HG03571 (cell line): ENCODE data around the gene NSL1.

Source experiments
- ATAC-seq: cut with Tn5 transposase; IDR thresholded peaks from one replicate; pipeline ENCODE4 v1.9.1; 2021; ENCODE audit not compliant: unreplicated experiment

The NSL1 gene, protein sequence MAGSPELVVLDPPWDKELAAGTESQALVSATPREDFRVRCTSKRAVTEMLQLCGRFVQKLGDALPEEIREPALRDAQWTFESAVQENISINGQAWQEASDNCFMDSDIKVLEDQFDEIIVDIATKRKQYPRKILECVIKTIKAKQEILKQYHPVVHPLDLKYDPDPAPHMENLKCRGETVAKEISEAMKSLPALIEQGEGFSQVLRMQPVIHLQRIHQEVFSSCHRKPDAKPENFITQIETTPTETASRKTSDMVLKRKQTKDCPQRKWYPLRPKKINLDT

DNA sequence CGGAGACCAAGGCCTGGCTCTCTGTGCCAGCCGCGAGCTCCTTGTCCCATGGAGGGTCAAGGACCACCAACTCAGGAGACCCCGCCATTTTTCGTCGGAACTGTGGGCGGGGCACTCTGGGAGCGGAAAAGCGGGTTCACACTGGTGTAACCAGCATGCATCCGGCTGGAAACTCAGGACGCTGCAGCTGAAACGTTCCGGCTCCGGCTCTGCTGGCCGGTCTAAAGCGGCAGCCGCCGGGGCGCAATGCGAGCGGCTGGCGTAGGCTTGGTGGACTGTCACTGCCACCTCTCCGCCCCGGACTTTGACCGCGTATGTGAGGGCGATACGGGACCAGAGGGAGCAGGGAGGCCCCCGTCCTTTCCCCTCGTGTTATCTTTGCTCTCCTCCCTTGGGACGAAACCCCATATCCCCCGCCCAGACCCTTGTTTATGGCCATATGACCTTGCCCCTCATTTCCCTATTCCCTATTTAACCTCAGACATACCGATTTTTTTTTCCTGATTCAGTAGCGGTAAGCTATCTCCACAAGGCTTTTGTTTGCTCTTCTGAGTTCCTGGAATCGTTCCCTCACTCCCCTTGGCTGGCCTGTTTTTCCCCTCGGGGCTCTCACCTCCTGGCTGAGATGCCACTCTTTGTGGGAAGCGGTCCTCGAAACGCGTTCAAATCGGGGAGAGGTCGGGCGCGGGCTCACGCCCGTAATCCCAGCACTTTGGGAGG, at the start of gene NSL1, which contains the start of gene TATDN3:
TSS of gene NSL1 (minus strand) at position 102 of the 720 bp plus-strand sequence. CDS start at position 88, 14 bp downstream.
TSS of gene TATDN3 (plus strand) at position 219 of the 720 bp plus-strand sequence. CDS start at position 247, 28 bp downstream.
- ATAC-seq = peak; percentile 62

- no peak for ATAC-seq
These were observed 46.6 kb upstream of the NSL1 start for GRCh38 chr1:212838145-212838544.

GRCh38 chr1:212833211-212834207, 41.9 kb upstream of the NSL1 start:
- ATAC-seq = peak; percentile 85

GRCh38 chr1:212828395-212828794, 36.8 kb upstream of the NSL1 start:
- ATAC-seq = no peak

DNA sequence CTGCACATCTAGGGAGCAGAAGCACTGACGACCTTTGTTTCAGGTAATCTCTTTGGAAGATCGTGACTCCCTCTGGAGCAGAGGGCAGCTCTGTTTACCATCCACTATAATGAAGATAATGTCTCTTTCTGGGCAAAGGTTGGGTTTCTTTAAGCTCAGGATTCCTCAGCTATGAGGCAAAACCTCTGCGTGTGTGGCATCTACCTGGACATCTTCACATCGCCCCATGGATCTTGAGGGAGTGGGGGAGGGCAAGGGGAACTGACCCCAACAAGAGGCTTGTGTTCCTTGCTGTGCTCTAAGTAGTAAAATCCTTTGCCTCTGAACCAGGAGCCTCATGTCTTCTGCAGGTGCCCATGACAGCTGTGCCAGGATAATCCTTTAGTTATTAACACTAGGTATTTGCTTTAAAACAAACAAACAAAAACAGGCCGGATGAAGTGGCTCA, 36.3 kb upstream of the NSL1 start:
- ATAC-seq = no peak

DNA sequence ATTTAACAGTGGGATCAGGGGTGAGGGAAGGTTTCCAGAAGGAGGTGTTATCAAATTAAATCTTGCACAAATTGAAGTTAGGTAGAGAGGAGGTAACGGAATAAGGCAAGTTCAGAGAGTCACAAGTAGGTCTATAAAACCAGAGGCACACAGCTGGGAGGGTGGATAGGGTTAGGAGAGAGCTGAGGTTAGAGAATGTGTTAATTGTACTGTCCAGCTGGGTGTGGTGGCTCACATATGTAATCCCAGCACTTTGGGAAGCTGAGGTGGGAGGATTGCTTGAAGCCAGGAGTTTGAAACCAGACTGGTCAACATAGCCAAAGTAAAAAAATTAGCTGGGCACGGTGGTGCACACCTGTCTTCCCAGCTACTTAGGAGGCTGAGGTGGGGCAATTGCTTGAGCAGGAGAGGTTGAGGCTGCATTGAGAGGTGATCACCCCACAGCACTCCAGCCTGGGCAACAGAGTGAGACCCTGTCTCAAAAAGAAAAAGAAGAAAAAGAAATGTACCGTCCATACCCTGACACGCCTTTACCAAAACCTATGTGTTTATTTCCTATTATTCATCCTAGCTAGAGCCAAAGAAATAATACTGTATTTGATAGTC, 35.7 kb upstream of the NSL1 start:
- no peak for ATAC-seq

DNA sequence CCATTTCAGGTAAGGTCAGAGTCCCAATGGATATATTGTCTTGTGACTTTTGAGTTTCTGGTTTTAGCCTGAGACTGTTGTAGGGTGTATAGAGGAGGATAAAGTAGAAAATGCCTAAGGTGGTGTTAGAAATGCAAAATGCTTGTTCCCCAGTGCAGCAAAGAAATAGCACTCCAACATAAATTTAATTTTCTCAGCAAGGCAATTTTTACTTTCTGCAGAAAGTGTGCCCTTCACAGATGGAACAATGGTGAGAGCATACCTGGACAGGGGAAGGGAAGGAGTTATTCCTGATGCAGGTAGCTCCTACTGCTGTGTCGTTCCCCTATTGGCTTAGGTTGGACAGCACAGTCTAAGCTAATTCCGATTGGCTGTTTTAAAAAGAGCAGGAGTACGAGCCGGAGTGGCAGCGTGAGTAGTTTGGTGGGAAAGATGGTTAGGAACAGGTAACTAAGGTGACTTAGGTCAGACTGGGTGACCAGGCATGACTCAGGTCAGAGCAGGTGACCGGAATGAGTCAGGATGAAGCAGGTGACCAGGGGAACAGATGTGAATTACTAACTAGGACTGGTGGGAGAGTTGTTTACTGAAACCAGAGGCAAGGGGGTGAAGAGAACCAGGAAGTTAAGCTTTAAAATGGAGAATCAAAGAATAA, 34.3 kb upstream of the NSL1 start:
- ATAC-seq = no peak

DNA sequence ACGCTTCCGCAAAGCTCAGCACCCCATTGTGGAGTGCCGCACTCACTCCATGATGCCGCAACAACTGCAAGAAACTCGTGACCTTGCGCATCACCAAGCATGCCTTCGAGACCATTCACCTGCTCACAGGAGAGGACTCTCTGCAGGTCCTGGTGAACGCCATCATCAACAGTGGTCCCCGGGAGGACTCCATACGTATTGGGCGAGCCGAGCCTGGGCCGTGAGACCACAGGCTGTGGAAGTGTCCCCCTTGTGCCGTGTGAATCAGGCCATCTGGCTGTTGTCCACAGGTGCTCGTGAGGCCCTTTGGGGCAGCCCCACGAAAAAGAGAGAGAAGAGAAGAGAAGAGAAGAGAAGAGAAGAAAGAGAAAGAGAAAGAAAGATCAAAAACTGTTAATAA, 32.6 kb upstream of the NSL1 start:
- no peak for ATAC-seq

DNA sequence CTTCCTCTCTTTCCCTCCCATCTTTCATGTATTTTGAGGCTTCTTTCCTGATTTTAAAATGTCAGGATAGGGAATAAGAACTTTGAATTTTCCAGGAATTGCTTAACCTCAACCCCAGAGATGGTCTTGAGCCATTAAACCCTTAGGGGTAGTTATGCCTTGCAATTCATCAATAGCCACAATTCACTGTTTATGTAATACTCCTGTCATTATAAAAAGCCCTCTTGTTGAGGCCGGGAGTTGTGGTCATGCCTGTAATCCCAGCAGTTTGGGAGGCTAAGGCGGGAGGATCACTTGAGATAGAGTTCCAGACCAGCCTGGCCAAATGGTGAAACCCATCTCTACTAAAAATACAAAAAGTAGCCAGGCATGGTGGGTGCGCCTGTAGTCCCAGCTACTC, 31.4 kb upstream of the NSL1 start:
- ATAC-seq = no peak

GRCh38 chr1:212820969-212821368, 29.4 kb upstream of the NSL1 start:
- no peak for ATAC-seq

DNA sequence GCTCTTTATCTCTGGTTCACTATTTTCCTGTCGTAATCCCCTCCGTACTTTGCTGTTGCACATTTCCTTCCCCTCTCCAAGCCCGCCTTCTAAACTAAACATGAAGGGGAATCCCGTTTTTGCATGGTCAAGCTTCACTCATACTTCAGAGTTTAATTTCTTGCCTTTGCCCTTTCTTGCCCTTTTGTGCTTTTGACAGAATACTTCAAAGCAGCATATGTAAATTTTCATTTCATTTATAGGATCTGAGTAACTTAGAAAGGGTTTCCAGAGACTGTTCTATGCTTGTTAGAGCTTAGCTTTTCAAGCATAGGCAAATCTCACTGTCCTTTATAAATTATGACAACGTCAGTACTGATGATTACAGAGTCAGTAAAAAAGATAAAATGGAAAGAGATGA, 28.1 kb upstream of the NSL1 start:
- peak; percentile 57 for ATAC-seq

- ATAC-seq = no peak
These were observed 25.1 kb upstream of the NSL1 start for GRCh38 chr1:212816567-212817278.

GRCh38 chr1:212814537-212815334, 23.2 kb upstream of the NSL1 start:
- ATAC-seq = no peak

DNA sequence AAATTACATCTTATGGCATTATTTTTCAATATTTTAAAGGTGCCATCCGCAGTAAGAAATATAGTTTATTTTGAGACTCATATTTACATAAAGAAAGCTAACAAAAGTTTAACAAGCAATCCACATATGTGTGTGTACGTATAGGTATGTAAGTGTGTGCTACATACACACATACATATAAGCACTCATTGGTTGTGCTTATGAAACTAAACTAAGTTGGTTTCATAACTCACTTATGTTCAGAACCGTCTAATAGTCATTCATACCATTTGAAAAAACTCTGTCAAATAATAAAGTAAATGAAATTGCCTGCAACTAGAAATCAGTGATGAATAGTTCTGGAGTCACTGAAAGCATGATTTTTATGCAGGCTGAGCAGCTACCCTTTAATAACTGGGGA, 14.2 kb upstream of the NSL1 start:
- no peak for ATAC-seq

DNA sequence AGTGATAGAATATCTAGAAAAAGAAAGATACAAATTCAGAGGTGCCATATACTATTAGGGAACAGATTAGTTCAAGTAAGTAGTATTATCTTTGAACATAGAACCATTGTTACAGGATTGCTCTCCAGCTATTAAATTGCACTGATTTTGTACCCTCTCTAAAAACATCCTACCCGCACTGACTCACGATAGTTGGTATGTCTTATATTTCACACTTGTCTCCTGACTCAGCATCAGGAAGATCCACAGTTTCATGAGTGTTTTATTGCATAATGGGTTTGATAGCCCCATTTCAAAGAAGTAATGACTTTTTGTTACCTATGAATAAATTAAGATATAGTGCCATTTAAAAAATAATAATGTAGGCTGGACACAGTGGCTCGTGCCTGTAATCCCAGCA, 6.1 kb upstream of the NSL1 start:
- no peak for ATAC-seq

DNA sequence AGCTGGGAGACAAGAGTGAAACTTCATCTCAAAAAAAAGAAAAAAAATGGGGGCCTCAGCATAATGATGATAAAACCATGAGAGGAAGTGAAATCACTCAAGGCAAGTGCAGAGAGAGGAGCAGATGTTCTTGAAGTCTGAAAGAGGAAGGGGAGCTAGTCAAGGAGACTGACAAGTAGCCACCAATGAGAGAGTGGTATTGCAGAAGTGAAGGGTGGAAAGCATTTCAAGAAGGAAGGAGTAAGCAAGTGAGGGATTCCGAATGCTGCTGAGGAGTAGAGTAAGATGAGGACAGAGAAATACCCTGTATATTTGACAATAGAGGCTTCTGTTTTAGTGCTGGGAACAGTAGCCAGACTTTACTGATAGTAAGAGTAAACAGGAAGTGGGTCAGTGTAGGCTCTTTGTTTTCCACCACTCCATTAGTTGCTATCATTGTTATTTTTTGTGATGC, 3.0 kb upstream of the NSL1 start:
- peak; percentile 87 for ATAC-seq

DNA sequence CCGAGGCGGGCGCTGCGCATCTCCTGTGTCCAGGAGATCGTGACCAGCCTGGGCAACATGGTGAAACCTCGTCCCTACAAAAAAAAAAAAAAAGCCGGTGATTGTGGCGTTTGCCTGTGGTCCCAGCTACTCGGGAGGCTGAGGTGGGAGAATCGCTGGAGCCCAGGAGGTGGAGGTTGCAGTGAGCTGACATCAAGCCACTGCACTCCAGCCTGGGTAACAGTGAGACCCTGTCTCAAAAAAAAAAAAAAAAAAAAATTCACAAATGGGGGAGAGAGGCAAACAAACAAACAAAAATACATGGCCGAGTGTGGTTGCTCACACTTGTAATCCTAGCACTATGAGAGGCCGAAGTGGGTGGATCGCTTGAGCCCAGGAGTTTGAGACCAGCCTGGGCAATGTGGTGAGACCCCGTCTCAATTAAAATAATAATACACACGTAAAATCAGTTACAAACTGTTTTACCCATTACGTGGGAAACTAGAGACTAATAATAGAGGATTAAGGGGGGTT, 875 bp upstream of the NSL1 start:
- no peak for ATAC-seq

GRCh38 chr1:212791261-212791675, 309 bp downstream of the NSL1 start:
- peak; percentile 33 for ATAC-seq
